Measurements from ENCODE around the gene ST6GAL1.

Gene ST6GAL1

DNA sequence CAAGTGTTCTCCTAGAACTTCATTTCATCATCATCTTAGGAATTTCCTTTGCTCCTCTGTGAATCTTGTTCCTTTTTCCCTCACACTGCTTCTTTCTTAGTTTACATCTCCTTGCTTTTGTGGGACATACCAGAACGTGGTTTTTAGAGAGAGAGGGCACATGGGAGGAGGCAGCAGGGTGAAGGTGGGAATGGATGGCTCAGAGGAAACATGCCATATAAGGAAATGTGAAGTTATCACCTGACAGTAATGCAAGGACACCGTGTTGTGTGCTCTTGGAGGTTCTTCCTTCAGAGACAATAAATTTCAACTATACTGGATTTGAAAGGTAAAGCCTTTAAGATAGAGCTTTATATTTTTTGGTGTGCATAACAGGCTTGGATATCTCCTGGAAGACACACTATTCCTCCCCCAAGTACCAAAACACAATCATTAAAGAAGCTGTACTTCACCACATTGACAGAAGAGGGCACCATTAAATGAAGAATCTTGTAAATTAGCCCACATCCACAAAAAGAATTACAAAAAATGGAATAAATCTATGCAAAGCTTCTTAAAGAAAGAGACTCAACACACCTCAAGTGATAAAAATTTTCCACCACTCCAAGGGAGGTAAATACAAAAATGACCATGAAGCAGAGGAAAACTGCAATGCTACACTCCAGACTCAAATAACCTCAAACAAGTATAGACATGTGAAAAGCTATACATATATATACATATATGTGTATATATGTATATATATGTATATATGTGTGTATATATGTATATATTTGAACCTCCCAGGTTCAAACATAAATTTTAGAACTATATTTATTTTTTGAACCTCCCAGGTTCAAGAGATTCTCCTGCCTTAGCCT is 182.8 kb downstream of the ST6GAL1 start:
- no peak for DNase-seq (ENCODE audit: low read depth)

DNA sequence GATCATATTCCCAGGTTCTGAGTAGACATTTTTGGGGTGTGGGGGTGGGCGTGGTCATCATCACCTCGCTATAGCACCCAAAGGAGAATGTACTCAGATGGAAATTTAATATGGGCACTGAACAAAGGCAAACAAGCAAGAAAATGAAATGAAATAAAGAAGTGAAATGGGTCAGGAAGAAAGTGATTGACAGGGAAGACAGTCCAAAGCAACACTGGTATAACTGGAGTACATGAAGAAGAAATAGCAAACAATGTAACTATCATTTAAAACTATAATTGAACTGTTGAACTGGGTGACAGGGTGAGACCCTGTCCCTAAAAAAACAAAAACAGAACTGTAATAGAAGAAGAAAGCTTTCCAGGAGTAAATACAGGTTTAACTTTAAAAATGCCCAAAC is 184.2 kb downstream of the ST6GAL1 start:
- no peak for DNase-seq (ENCODE audit: low read depth)

GRCh38 chr3:187120326-187120725 is 190.0 kb downstream of the ST6GAL1 start:
- no peak for DNase-seq (ENCODE audit: low read depth)

- no peak for DNase-seq (ENCODE audit: low read depth)
Measured at GRCh38 chr3:187122261-187122660, 191.9 kb downstream of the ST6GAL1 start.

DNA sequence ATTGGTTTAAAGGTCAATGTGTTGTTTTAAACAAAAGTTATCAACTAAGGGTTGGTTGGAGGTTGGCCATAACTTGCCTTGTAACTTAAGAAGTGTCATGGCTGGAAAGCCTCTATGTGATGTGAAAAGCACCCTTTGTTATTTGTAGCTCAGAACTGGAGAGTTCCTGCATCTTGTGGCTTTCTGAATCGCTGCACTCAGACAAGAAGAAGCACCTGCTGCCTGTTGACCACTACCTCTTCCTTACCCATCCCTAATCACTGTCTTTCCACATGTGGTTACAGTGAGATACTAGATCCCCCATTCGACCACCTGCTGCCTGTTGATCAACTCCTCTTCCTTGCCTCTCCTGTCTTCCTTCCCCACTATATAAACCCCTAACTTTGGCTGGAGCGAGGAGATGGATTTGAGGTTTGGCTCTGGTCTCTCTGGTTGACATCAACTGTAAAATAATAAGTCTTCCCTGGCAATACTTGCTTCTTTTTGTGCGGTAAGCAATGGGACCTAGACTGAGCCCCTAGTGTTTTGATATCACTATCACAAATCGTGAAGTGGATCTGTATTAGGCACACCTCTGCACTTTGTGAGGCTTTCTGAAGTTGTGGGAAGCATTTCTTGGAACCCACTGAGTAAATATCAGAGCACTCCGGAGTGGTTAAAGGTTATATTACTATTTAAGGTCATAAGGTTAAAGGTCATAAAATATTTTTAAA is 195.1 kb downstream of the ST6GAL1 start:
- DNase-seq (ENCODE audit: low read depth): no peak

Data from activated gamma-delta T cell treated with anti-CD3 and anti-CD28 coated beads, Interleukin-2, amount 50 U/mL, for 16 hours (primary cell).